DOHH2 (cell line): ENCODE measurements around the gene BLOC1S1.

Experiments
- EZH2phosphoT487 ChIP-seq: fragments of 200-600 bp; sonication (generic); IDR thresholded peaks from 2 replicates; pipeline ENCODE4 v1.6.1; 2017; ENCODE audit warnings: borderline replicate concordance, mild to moderate bottlenecking, antibody characterized with exemption, low read length, moderate library complexity, mixed read lengths
- TF ChIP-seq, protein P1 (sequence below): fragments of 200-600 bp; sonication (generic); IDR thresholded peaks from one replicate; pipeline ENCODE4 v1.5.1; 2014; ENCODE audit warnings: antibody characterized with exemption, mild to moderate bottlenecking, low read depth, low read length; ENCODE audit not compliant: poor library complexity, severe bottlenecking

DNA sequence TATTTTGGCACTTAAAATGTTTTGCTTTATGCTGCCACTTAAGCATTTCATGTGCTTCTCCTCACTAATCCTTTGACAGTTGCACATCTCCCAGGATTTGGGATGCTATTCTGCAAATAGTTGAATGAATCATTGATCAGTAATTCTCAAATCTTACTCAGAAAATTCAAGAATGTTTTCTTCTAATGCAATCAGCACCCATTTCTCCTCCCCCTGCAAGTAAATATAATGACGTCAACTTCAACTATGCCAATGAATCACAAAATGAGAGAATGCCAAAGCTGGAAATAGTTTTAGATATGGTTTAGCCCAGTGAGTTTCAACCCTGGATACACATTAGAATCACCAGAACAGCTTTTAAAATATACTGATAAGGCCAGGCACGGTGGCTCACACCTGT lies 2.1 kb upstream of the BLOC1S1 start:
- TF ChIP-seq, protein P1, sequence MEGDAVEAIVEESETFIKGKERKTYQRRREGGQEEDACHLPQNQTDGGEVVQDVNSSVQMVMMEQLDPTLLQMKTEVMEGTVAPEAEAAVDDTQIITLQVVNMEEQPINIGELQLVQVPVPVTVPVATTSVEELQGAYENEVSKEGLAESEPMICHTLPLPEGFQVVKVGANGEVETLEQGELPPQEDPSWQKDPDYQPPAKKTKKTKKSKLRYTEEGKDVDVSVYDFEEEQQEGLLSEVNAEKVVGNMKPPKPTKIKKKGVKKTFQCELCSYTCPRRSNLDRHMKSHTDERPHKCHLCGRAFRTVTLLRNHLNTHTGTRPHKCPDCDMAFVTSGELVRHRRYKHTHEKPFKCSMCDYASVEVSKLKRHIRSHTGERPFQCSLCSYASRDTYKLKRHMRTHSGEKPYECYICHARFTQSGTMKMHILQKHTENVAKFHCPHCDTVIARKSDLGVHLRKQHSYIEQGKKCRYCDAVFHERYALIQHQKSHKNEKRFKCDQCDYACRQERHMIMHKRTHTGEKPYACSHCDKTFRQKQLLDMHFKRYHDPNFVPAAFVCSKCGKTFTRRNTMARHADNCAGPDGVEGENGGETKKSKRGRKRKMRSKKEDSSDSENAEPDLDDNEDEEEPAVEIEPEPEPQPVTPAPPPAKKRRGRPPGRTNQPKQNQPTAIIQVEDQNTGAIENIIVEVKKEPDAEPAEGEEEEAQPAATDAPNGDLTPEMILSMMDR: no peak
- TF ChIP-seq EZH2phosphoT487: no peak
